Ovary (tissue), 3 donors: ENCODE data around the gene TSEN15.

Experiments
- POLR2A ChIP-seq: fragments of 450-650 bp; IDR thresholded peaks from one replicate; pipeline ENCODE4 v1.6.1; 2017; ENCODE audit warnings: antibody characterized with exemption, mild to moderate bottlenecking, moderate library complexity
- TF ChIP-seq, protein P1 (sequence below), 3 donors: fragments of 450-650 bp in 2 of 3; fragments of 200-600 bp in 1 of 3; IDR thresholded peaks; one replicate each; pipeline versions ENCODE4 v1.5.1 to v1.8.0; 2016 to 2022; ENCODE audit warnings: antibody characterized with exemption in 3 of 3, mild to moderate bottlenecking in 1 of 3
- donor health status: DM: no; HTN: no; CAD: no.

DNA sequence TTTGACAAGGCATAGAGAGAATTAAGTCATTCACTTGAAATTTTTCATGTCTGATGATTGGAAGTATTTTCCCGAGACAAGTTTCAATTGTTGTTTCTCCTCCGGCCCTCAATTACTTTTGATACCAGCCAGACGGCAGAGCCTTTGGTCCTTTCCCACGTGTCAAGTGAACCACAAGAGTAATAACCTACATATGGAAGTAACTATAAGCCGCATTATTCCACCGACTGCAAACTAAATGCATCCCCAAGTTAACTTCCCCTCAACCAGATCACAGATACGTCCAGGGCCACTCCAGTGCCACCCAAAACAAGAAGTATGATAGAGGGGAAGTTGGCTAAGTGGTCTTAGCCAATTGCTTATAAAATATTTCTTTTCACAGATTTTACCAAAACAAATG lies 34.2 kb upstream of the TSEN15 start:
- no peak for TF ChIP-seq POLR2A
- TF ChIP-seq, protein P1, sequence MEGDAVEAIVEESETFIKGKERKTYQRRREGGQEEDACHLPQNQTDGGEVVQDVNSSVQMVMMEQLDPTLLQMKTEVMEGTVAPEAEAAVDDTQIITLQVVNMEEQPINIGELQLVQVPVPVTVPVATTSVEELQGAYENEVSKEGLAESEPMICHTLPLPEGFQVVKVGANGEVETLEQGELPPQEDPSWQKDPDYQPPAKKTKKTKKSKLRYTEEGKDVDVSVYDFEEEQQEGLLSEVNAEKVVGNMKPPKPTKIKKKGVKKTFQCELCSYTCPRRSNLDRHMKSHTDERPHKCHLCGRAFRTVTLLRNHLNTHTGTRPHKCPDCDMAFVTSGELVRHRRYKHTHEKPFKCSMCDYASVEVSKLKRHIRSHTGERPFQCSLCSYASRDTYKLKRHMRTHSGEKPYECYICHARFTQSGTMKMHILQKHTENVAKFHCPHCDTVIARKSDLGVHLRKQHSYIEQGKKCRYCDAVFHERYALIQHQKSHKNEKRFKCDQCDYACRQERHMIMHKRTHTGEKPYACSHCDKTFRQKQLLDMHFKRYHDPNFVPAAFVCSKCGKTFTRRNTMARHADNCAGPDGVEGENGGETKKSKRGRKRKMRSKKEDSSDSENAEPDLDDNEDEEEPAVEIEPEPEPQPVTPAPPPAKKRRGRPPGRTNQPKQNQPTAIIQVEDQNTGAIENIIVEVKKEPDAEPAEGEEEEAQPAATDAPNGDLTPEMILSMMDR (IDR thresholded peaks at IDR 0.05): no peak
